CD4-positive, CD25-positive, alpha-beta regulatory T cell (primary cell): ENCODE results near the gene STIM1. TPM values are rescaled to one million over a fixed set of nuclear protein-coding genes. Genes with fewer than 3 reads are reported as not detected.

ENCODE experiments used
- ATAC-seq, 2 donors: fragments of 150-1000 bp; cut with Tn5 transposase; one replicate each; pipeline ENCODE4 v1.10.0; 2021; ENCODE audit warnings: low read depth in 2 of 2, moderate number of reproducible peaks in 2 of 2, moderate library complexity in 1 of 2
- DNase-seq, 3 donors: peaks; one replicate each; pipeline versions ENCODE4 v3.0.0 to v3.0.0-alpha.2; 2012 to 2022; ENCODE audit warnings: mixed read lengths in 1 of 3
- H3K27ac ChIP-seq: one replicate; pipeline ENCODE4 v1.7.0; 2013; ENCODE audit warnings: mild to moderate bottlenecking, low read length; ENCODE audit not compliant: insufficient read depth, poor library complexity, severe bottlenecking
- H3K27me3 ChIP-seq: one replicate; pipeline ENCODE4 v1.7.0; 2013; ENCODE audit warnings: low read length; ENCODE audit not compliant: control insufficient read depth, insufficient read depth
- H3K36me3 ChIP-seq: one replicate; pipeline ENCODE4 v1.7.0; 2013; ENCODE audit warnings: mild to moderate bottlenecking, low read length, moderate library complexity; ENCODE audit not compliant: control insufficient read depth, insufficient read depth
- H3K4me1 ChIP-seq: 2 replicates; pipeline ENCODE4 v1.7.0; 2013; ENCODE audit warnings: mild to moderate bottlenecking, low read length; ENCODE audit not compliant: insufficient read depth, control insufficient read depth, poor library complexity, severe bottlenecking
- H3K4me3 ChIP-seq: one replicate; pipeline ENCODE4 v1.7.0; 2013; ENCODE audit warnings: low read depth, mild to moderate bottlenecking, low read length, moderate library complexity
- H3K9me3 ChIP-seq, 2 experiments: 1 replicate in 1 of 2; 2 replicates in 1 of 2; pipeline ENCODE4 v1.7.0; 2013; ENCODE audit warnings: low read length in 2 of 2, mild to moderate bottlenecking in 1 of 2, moderate library complexity in 1 of 2; ENCODE audit not compliant: control insufficient read depth in 2 of 2
- H3K27ac Mint-ChIP-seq, 3 donors: one replicate each; pipeline ENCODE4 v1.8.0; 2020 to 2022; ENCODE audit warnings: mild to moderate bottlenecking in 3 of 3, mixed read lengths in 3 of 3, moderate library complexity in 2 of 3
- H3K27me3 Mint-ChIP-seq: one replicate; pipeline ENCODE4 v1.8.0; 2022; ENCODE audit warnings: mild to moderate bottlenecking, mixed read lengths
- H3K36me3 Mint-ChIP-seq: one replicate; pipeline ENCODE4 v1.8.0; 2020; ENCODE audit warnings: mixed read lengths
- H3K4me1 Mint-ChIP-seq, 4 donors: one replicate each; pipeline ENCODE4 v1.8.0; 2020 to 2022; ENCODE audit warnings: mixed read lengths in 4 of 4, mild to moderate bottlenecking in 1 of 4
- H3K4me3 Mint-ChIP-seq, 4 donors: one replicate each; pipeline ENCODE4 v1.8.0; 2020 to 2022; ENCODE audit warnings: mild to moderate bottlenecking in 4 of 4, mixed read lengths in 4 of 4, moderate library complexity in 3 of 4
- H3K9me3 Mint-ChIP-seq, 7 donors: one replicate each; pipeline ENCODE4 v1.8.0; 2020 to 2022; ENCODE audit warnings: mixed read lengths in 7 of 7, mild to moderate bottlenecking in 3 of 7, moderate library complexity in 2 of 7
- polyA plus RNA-seq, 4 donors: library from polyadenylated mRNA; unstranded; fragments of 300-500 nt; fragmentation: Illumina TruSeq; gene quantifications; one replicate each; pipeline ENCODE4 v1.2.3, GENCODE V29; 2021
- total RNA-seq: library from RNA; stranded (reverse); gene quantifications from one replicate; pipeline ENCODE4 v1.2.3, GENCODE V29; 2022

The STIM1 gene
- total and polyA plus RNA-seq, 5 donors from 2014 or later, result 25.7 to 134 (median 29.8) TPM

DNA sequence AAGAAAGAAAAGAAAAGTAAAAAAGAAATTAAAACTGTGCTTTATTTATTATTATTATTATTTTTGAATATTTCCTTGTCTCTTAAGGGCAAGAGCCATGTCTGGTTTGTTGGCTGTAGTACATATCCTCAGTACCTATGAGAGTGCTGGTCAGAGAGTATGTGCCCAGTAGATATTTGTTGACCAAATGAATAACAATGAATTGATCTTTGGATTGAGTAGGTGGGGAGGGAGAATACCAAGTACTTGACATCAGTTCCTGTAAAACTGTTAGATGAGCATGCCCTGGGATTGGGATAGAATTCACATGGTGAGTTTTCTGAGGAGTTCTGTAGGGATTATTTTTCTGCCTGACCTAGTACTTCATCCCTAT is 11.4 kb downstream of the STIM1 start:
- peaks cover 66 to 97% (median 82%) of the 10 kb centered on the region in 4 donors for H3K4me1 Mint-ChIP-seq
- H3K27me3 Mint-ChIP-seq, result no peaks in the 10 kb centered on the region
- Histone ChIP-seq H3K27me3 (no peaks in the 10 kb centered on the region), H3K27ac (no peak overlapping the region), H3K9me3 (no peaks in the 10 kb centered on the region), H3K4me1 (peaks cover 71% of the 10 kb centered on the region), H3K36me3 (no peaks in the 10 kb centered on the region), H3K4me3 (peak overlapping the region; percentile 20)
- peak overlapping the region; percentile 62 to 93 (median 91) for H3K27ac Mint-ChIP-seq
- H3K36me3 Mint-ChIP-seq, result peaks cover 20% of the 10 kb centered on the region
- DNase-seq (no peak), ATAC-seq (no peak)
- H3K9me3 Mint-ChIP-seq, result no peaks in the 10 kb centered on the region
- H3K4me3 Mint-ChIP-seq, result peak overlapping the region in 3 of 4 donors; percentile 60 to 70 (median 66)

DNA sequence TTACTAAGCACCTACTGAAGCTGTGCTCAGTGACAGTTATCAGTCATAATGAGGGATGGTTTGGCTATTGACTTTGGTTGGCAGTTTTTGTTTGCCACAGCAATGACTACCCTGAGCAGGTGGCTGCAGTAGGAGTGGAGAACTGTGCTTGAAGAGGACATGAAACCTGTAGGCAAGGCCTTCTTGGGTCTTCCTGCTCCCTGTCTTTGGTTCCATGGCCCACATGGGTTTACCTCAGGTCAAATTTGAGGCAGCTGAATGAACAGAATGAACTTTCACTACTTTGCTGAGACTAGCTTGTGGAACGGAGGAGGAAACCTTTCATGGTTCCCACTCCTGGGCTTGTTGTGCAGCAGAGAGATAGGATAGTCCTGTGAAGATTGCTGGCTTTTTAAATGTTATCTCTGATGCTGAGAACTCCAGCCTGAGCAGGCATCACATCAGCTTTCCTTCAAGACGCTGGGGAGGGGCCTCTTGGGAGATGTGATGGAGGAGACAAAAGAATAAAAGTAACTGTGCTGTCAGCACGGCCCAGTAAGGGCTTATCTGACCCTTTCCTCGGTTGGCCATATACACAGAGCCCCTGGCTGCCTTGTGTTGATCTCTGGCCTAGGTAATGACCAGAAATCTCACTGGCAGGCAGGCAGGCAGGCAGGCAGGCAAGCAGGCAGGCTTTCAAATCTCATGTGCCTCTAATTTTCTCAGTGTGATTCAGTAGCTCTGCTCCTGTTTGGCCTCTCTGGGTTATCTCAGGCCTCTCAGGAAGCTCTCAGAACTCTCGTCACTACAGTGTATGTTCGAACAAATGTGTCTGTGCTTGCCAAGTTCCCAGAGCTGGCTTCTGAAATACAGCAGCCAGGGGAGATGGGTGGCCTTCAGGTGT is 12.0 kb downstream of the STIM1 start:
- Mint-ChIP-seq H3K9me3 (no peaks in the 10 kb centered on the region), H3K27me3 (no peaks in the 10 kb centered on the region), H3K4me1 (peaks cover 67 to 95% (median 78%) of the 10 kb centered on the region in 4 donors), H3K27ac (peak overlapping the region; percentile 91 to 94 (median 93)), H3K36me3 (peaks cover 21% of the 10 kb centered on the region), H3K4me3 (peak overlapping the region in 3 of 4 donors; percentile 60 to 70 (median 66))
- Histone ChIP-seq H3K36me3 (no peaks in the 10 kb centered on the region), H3K27me3 (no peaks in the 10 kb centered on the region), H3K4me3 (peak overlapping the region; percentile 20), H3K4me1 (peaks cover 66% of the 10 kb centered on the region), H3K27ac (no peak overlapping the region), H3K9me3 (no peaks in the 10 kb centered on the region)
- peak in 1 of 3 donors; percentile 44 for DNase-seq
- peak; percentile 25 to 26 for ATAC-seq

DNA sequence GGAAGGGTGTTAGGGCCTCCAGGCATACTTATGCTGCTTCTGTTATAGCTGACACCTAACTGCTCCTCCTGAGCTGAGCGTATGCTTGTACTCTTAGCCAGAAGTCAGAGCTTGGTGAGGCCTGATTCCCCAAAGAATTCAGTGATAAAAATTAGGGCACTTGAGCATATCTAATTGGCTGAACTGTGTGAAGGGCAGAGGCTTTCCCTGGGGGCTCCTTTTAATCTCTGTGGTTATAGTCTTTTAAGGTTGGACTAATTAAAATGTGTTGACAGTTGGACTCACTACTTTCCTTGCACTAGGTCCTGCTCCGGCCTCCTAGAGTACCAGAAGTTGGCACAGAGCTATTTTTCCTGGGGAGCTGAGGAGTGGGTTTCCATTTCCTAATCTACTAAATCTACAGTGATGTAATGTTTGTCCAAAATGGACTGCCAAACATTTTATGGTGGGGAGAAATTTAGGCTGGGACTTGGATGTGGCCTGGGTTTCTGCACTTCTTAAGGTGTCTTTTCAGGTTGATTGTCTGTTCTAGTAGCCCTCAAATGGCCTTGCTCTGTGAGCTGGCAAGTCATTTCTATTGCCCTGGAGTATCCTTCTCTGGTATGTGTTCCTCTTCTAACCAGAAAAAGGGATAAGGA is 18.4 kb downstream of the STIM1 start:
- H3K36me3 ChIP-seq, result no peaks in the 10 kb centered on the region
- no peaks in the 10 kb centered on the region for H3K27me3 Mint-ChIP-seq
- H3K9me3 Mint-ChIP-seq, result no peaks in the 10 kb centered on the region
- no peaks in the 10 kb centered on the region for H3K9me3 ChIP-seq
- H3K4me1 ChIP-seq, result peaks cover 58% of the 10 kb centered on the region
- H3K4me3 Mint-ChIP-seq, result peak overlapping the region in 1 of 4 donors; percentile 17
- no peak for ATAC-seq
- H3K27ac ChIP-seq, result no peak overlapping the region
- peak overlapping the region; percentile 61 to 74 (median 66) for H3K27ac Mint-ChIP-seq
- H3K4me3 ChIP-seq, result no peak overlapping the region
- peaks cover 17% of the 10 kb centered on the region for H3K36me3 Mint-ChIP-seq
- H3K27me3 ChIP-seq, result no peaks in the 10 kb centered on the region
- peaks cover 36 to 87% (median 74%) of the 10 kb centered on the region in 4 donors for H3K4me1 Mint-ChIP-seq
- DNase-seq, result no peak

DNA sequence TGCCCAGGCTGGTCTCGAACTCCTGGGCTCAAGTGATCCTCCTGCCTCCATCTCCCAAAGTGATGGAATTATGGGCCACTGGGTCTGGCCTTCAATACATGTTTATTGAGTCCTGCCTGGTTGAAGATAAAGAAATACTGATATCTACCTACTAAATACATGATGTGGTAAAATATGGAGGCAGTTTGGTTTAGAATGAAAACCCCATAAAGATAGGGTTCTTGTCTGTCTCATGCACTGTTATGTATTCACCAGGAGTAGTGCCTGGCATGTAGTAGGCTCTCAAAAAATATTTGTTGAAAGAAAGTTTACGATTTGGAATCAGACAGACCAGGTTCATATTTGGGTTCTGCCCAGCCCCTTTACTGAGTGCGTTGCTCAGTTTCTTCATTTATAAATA is 21.1 kb downstream of the STIM1 start:
- Histone ChIP-seq H3K36me3 (no peaks in the 10 kb centered on the region), H3K9me3 (no peaks in the 10 kb centered on the region), H3K27ac (no peak overlapping the region), H3K4me3 (no peak overlapping the region), H3K4me1 (peaks cover 68% of the 10 kb centered on the region), H3K27me3 (no peaks in the 10 kb centered on the region)
- Mint-ChIP-seq H3K27ac (peak overlapping the region; percentile 53 to 82 (median 60)), H3K9me3 (no peaks in the 10 kb centered on the region), H3K36me3 (peaks cover 6% of the 10 kb centered on the region), H3K4me1 (peaks cover 36 to 83% (median 76%) of the 10 kb centered on the region in 4 donors), H3K27me3 (no peaks in the 10 kb centered on the region), H3K4me3 (peak overlapping the region in 1 of 4 donors; percentile 15)
- DNase-seq, result no peak
- no peak for ATAC-seq

- H3K27me3 Mint-ChIP-seq, result no peaks in the 10 kb centered on the region
- H3K9me3 ChIP-seq, result no peaks in the 10 kb centered on the region
- no peak overlapping the region for H3K27ac ChIP-seq
- no peaks in the 10 kb centered on the region for H3K9me3 Mint-ChIP-seq
- peak overlapping the region; percentile 22 to 82 (median 37) for H3K27ac Mint-ChIP-seq
- H3K4me3 Mint-ChIP-seq, result peak overlapping the region in 2 of 4 donors; percentile 18 to 56
- no peak for DNase-seq
- ATAC-seq, result no peak
- no peaks in the 10 kb centered on the region for H3K36me3 ChIP-seq
- no peaks in the 10 kb centered on the region for H3K36me3 Mint-ChIP-seq
- H3K4me3 ChIP-seq, result no peak overlapping the region
- no peaks in the 10 kb centered on the region for H3K27me3 ChIP-seq
- H3K4me1 ChIP-seq, result peaks cover 68% of the 10 kb centered on the region
- peaks cover 37 to 83% (median 75%) of the 10 kb centered on the region in 4 donors for H3K4me1 Mint-ChIP-seq
Measured at GRCh38 chr11:3877364-3878257, 22.1 kb downstream of the STIM1 start.

DNA sequence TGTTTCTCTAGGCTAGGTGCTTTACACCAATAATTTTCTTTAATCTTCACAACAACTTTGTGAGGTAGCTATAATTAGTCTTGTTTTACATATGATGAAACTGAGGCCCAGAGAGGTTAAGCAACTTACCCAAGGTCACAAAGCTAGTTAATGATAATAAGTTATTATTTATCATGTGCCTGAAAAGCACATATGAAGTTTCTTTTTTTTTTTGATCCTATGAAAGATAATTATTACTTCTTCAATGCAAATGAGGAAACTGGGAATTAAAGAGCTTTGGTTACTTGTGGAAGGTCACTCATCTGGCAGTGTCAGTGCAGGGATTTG is 22.8 kb downstream of the STIM1 start:
- H3K4me1 Mint-ChIP-seq, result peaks cover 41 to 89% (median 80%) of the 10 kb centered on the region in 4 donors
- H3K27ac Mint-ChIP-seq, result peak overlapping the region; percentile 22 to 89 (median 82)

DNA sequence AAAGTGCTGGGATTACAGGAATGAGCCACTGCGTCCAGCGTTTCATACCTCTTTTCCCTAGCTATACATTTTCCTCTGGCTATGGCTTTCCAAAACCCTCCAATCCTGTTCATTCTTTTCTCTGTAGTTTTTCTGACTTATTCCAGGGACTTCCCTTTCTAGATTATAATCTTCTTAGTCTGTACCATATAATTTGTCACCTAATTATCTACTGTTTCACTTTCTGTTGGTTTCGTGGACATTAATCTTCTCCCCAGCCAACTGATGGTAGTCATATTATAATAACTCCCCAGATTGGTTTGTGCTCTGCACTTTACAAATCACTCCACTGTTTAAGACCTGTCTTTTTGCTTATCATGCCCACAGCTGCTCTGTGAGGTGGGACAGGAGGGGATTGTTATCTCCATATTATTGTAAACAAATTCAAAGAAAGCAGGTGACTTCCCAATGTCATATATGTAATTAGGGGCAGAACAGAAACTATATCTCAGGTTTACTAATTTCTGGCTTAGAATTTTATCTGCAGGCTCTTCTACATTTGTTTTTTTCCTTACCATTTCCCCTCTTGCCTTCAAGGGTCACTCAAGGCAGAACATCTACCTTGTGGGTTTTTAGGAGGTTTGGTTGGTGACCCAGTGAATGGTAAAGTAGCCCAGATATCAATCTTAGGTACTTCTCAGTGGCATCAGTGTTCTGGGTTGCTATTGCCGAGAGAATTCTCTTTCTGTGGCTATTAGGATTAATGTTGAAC is 23.9 kb downstream of the STIM1 start:
- Mint-ChIP-seq H3K4me3 (peak overlapping the region; percentile 23 to 56 (median 52)), H3K27me3 (no peaks in the 10 kb centered on the region), H3K4me1 (peaks cover 49 to 91% (median 81%) of the 10 kb centered on the region in 4 donors), H3K27ac (peak overlapping the region; percentile 44 to 83 (median 82)), H3K36me3 (no peaks in the 10 kb centered on the region), H3K9me3 (no peaks in the 10 kb centered on the region)
- peak; percentile 36 to 55 for ATAC-seq
- H3K4me1 ChIP-seq, result peaks cover 62% of the 10 kb centered on the region
- H3K4me3 ChIP-seq, result peak overlapping the region; percentile 62
- H3K9me3 ChIP-seq, result no peaks in the 10 kb centered on the region
- no peaks in the 10 kb centered on the region for H3K27me3 ChIP-seq
- no peaks in the 10 kb centered on the region for H3K36me3 ChIP-seq
- peak in 1 of 3 donors; percentile 31 for DNase-seq
- H3K27ac ChIP-seq, result peak overlapping the region; percentile 67

More for the DNA sequence above, 22.8 kb downstream of the STIM1 start:
- H3K4me3 Mint-ChIP-seq, result peak overlapping the region in 1 of 4 donors; percentile 56
- no peaks in the 10 kb centered on the region for H3K27me3 Mint-ChIP-seq
- H3K4me3 ChIP-seq, result peak overlapping the region; percentile 21
- ATAC-seq (no peak), DNase-seq (no peak)
- H3K27me3 ChIP-seq, result no peaks in the 10 kb centered on the region
- no peaks in the 10 kb centered on the region for H3K9me3 Mint-ChIP-seq
- H3K27ac ChIP-seq, result no peak overlapping the region
- peaks cover 68% of the 10 kb centered on the region for H3K4me1 ChIP-seq
- no peaks in the 10 kb centered on the region for H3K36me3 ChIP-seq
- no peaks in the 10 kb centered on the region for H3K36me3 Mint-ChIP-seq
- H3K9me3 ChIP-seq, result no peaks in the 10 kb centered on the region
